ENCODE measurements around the gene PPP1R16B. TPM values are rescaled to one million over a fixed set of nuclear protein-coding genes. Genes with fewer than 3 reads are reported as not detected.
"Not testable (repeated sequence)": the region's sequence is repeated elsewhere in the genome, so short reads cannot be mapped to it uniquely, and the experiment has no call there.

The PPP1R16B gene
- total RNA-seq, 6 donors from 2014 or later: 7.4 to 16.8 (median 8.8) TPM

DNA sequence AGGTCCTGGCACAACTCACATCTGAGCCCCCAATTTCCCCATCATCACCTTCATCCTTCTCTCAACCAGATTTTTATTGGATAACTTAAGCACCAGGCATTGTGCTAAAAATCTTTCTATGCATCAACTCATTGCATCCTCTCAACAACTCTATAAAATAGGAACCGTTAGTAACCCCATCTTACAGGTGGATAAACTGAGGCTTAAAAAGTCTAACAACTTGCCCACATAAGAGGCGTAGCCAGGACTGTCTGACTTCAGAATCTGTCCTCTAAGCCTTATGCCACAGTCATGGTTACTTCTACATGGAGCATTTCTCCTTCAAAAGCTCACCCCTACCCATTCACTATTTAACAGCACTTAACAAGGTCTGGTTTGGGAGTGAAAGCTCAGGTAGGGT is 51.1 kb downstream of the PPP1R16B start:
- TF ChIP-seq POLR2AphosphoS5 (IDR thresholded peaks at IDR 0.05) (no peak), EP300 (IDR thresholded peaks at IDR 0.05) (no peak), POLR2A (IDR thresholded peaks at IDR 0.05) (no peak)
- TF ChIP-seq, protein P1, sequence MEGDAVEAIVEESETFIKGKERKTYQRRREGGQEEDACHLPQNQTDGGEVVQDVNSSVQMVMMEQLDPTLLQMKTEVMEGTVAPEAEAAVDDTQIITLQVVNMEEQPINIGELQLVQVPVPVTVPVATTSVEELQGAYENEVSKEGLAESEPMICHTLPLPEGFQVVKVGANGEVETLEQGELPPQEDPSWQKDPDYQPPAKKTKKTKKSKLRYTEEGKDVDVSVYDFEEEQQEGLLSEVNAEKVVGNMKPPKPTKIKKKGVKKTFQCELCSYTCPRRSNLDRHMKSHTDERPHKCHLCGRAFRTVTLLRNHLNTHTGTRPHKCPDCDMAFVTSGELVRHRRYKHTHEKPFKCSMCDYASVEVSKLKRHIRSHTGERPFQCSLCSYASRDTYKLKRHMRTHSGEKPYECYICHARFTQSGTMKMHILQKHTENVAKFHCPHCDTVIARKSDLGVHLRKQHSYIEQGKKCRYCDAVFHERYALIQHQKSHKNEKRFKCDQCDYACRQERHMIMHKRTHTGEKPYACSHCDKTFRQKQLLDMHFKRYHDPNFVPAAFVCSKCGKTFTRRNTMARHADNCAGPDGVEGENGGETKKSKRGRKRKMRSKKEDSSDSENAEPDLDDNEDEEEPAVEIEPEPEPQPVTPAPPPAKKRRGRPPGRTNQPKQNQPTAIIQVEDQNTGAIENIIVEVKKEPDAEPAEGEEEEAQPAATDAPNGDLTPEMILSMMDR (IDR thresholded peaks at IDR 0.05): no peak
- Histone ChIP-seq H3K4me1 (no peaks in the 10 kb centered on the region), H3K27ac (no peak overlapping the region), H3K9me3 (no peaks in the 10 kb centered on the region), H3K36me3 (no peaks in the 10 kb centered on the region), H3K4me3 (no peak overlapping the region), H3K27me3 (no peaks in the 10 kb centered on the region)
- DNase-seq: no peak
- no peak for ATAC-seq (ENCODE audit: low FRiP score in 2 of 2)
- 91 to 95% methylated on average over 2 of the region's 2 CpGs for WGBS, 2 donors

DNA sequence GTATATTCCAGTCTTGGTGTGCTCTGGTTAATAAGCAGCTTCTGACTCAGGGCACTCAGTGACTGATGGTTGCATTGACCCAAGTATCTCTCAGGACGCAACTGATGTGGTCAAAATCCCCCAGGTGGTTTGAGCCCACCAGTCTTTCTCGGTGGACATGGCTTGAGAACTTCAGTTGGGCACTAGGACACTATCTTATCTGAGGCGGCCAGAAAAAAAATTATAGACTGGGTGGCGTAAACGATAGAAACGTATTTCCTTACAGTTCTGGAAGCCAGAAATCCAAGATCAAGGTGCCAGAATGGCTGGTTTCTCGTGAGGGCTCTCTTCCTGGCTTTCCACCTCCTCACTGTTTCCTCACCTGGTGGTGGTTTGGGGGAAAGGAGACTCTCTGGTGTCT is 52.2 kb downstream of the PPP1R16B start:
- Histone ChIP-seq H3K27me3 (no peaks in the 10 kb centered on the region), H3K36me3 (no peaks in the 10 kb centered on the region), H3K9me3 (no peaks in the 10 kb centered on the region), H3K4me3 (no peak overlapping the region), H3K27ac (no peak overlapping the region), H3K4me1 (no peaks in the 10 kb centered on the region)
- TF ChIP-seq POLR2A (IDR thresholded peaks at IDR 0.05) (no peak), EP300 (IDR thresholded peaks at IDR 0.05) (no peak), POLR2AphosphoS5 (IDR thresholded peaks at IDR 0.05) (no peak)
- TF ChIP-seq, protein P1 (IDR thresholded peaks at IDR 0.05): no peak
- DNase-seq: no peak
- no peak for ATAC-seq (ENCODE audit: low FRiP score in 2 of 2)
- WGBS, 2 donors: 82 to 91% methylated on average over 7 of the region's 7 CpGs

DNA sequence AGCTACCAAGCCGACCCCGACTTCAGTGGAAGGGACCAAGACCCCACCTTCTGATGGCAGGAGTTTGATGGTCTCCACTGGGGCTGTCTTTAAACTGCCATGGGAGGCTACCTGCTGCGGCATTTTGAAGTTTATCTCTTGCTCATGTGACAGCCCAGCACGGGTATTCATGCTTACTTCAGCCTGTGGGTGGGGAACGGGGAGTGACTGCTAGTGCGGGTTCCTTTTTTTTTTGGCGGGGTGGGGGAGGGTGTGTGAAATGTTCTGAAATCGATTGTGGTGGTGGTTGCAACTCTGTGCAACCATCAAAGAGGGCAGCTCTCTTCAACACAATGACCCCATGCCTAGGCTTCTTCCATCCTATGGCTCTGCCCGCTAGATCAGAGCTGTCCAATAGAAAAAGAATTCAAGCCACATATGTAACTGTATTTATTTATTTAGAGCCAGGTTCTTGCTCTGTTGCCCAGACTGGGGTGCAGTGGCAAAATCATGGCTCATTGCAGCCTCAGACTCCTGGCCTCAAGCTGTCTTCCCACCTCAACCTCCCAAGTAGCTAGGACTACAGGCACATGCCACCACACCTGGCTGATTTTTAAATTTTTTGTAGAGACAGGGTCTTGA is 53.7 kb downstream of the PPP1R16B start:
- Histone ChIP-seq H3K4me3 (no peak overlapping the region), H3K4me1 (no peaks in the 10 kb centered on the region), H3K36me3 (no peaks in the 10 kb centered on the region), H3K27ac (peak overlapping the region in 1 of 4 donors; percentile 20), H3K9me3 (no peaks in the 10 kb centered on the region), H3K27me3 (no peaks in the 10 kb centered on the region)
- WGBS, 2 donors: 54 to 65% methylated on average over 9 of the region's 9 CpGs
- TF ChIP-seq EP300 (IDR thresholded peaks at IDR 0.05) (no peak), POLR2AphosphoS5 (IDR thresholded peaks at IDR 0.05) (no peak), POLR2A (IDR thresholded peaks at IDR 0.05) (no peak)
- TF ChIP-seq, protein P1 (IDR thresholded peaks at IDR 0.05): no peak
- ATAC-seq (ENCODE audit: low FRiP score in 2 of 2) (no peak), DNase-seq (no peak)

DNA sequence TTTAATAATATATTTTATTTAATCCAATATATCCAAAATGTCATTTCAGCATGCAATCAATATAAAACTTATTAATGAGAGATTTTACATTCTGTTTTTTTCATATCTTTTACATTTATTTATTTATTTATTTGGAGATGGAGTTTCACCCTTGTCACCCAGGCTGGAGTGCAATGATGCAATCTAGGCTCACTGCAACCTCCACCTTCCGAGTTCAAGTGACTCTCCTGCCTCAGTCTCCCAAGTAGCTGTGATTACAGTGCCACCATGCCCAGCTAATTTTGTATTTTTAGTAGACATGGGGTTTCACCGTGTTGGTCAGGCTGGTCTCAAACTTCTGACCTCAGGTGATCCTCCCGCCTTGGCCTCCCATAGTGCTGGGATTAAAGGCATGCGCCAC is 54.4 kb downstream of the PPP1R16B start:
- H3K4me1 ChIP-seq; ATAC-seq (ENCODE audit: low FRiP score in 2 of 2); H3K36me3 ChIP-seq; H3K27me3 ChIP-seq; H3K9me3 ChIP-seq; H3K27ac ChIP-seq; DNase-seq; H3K4me3 ChIP-seq: not testable (repeated sequence)
- WGBS, 2 donors: 89 to 94% methylated on average over 2 to 4 of the region's 4 CpGs

DNA sequence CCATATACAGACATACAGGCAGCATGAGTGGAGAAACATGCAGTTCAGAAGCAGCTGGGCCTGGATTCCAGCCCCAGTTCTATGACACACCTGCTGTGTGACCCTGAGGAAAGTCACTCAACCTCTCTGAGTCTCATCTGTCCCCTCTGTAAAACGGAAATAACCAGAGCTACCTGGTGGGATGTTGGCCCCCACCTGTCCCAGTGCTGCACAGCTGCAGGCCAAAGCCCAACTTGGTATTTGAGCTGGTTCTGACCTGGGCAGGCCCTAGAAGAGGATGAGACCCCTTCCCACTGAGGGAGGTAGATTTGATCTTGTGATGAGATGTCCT is 55.5 kb downstream of the PPP1R16B start:
- Histone ChIP-seq H3K4me1 (peaks cover 0 to under 1% (median 0%) of the 10 kb centered on the region in 4 donors), H3K36me3 (no peaks in the 10 kb centered on the region), H3K27ac (no peak overlapping the region), H3K27me3 (no peaks in the 10 kb centered on the region), H3K4me3 (no peak overlapping the region), H3K9me3 (no peaks in the 10 kb centered on the region)
- no peak for DNase-seq
- ATAC-seq (ENCODE audit: low FRiP score in 2 of 2): no peak
- WGBS, 2 donors: 58 to 67% methylated on average over 1 of the region's 1 CpG
- TF ChIP-seq POLR2A (IDR thresholded peaks at IDR 0.05): no peak
- TF ChIP-seq, protein P1 (IDR thresholded peaks at IDR 0.05): no peak
- no peak for TF ChIP-seq EP300 (IDR thresholded peaks at IDR 0.05)
- no peak for TF ChIP-seq POLR2AphosphoS5 (IDR thresholded peaks at IDR 0.05)

Measured in upper lobe of left lung (tissue), 6 donors.